Esophagus (tissue), 2 donors: Measurements from ENCODE around the gene IQGAP1. TPM values are rescaled to one million over a fixed set of nuclear protein-coding genes. Genes with fewer than 3 reads are reported as not detected.
"Not testable (repeated sequence)": the region's sequence is repeated elsewhere in the genome, so short reads cannot be mapped to it uniquely, and the experiment has no call there.

Experiments used
- H3K27ac ChIP-seq, 2 donors: one replicate each; pipeline ENCODE4 v1.5.1; 2013; ENCODE audit warnings: low read depth in 2 of 2, mild to moderate bottlenecking in 2 of 2, inconsistent platforms in 1 of 2, low read length in 1 of 2, moderate library complexity in 1 of 2
- H3K27me3 ChIP-seq, 2 donors: one replicate each; pipeline ENCODE4 v1.6.1; 2013; ENCODE audit warnings: low read length in 2 of 2, control low read depth in 1 of 2, mild to moderate bottlenecking in 1 of 2; ENCODE audit not compliant: insufficient read depth in 2 of 2, control insufficient read depth in 1 of 2
- H3K36me3 ChIP-seq, 2 donors: one replicate each; pipeline ENCODE4 v1.6.1; 2013; ENCODE audit warnings: low read length in 1 of 2; ENCODE audit not compliant: control insufficient read depth in 2 of 2, insufficient read depth in 2 of 2
- H3K4me1 ChIP-seq, 2 donors: one replicate each; pipeline ENCODE4 v1.6.1; 2013; ENCODE audit warnings: low read length in 1 of 2; ENCODE audit not compliant: control insufficient read depth in 2 of 2, insufficient read depth in 2 of 2
- H3K4me3 ChIP-seq, 2 donors: one replicate each; pipeline ENCODE4 v1.5.1; 2013; ENCODE audit warnings: low read length in 2 of 2, mild to moderate bottlenecking in 2 of 2, low read depth in 1 of 2, moderate library complexity in 1 of 2
- H3K9me3 ChIP-seq, 2 donors: one replicate each; pipeline ENCODE4 v1.6.1; 2013; ENCODE audit warnings: mild to moderate bottlenecking in 2 of 2, low read depth in 1 of 2, low read length in 1 of 2, moderate library complexity in 1 of 2; ENCODE audit not compliant: control insufficient read depth in 2 of 2, insufficient read depth in 1 of 2
- WGBS, 2 donors: extraction: QIAGEN DNeasy Blood & Tissue Kit; methylation state at CpG; one replicate each; pipeline ENCODE4 v1.1.7; 2013; 5-methylcytosine and 5-hydroxymethylcytosine counted together
- polyA plus RNA-seq, 2 donors: library from polyadenylated mRNA; stranded (reverse); fragments of 200-250 nt; gene quantifications; one replicate each; pipeline ENCODE4 v1.2.3, GENCODE V29; 2013
- donor health status: healthy with polysubstance abuse.
- donor health status: Bipolar disorder and iron deficiency.

Gene IQGAP1, protein sequence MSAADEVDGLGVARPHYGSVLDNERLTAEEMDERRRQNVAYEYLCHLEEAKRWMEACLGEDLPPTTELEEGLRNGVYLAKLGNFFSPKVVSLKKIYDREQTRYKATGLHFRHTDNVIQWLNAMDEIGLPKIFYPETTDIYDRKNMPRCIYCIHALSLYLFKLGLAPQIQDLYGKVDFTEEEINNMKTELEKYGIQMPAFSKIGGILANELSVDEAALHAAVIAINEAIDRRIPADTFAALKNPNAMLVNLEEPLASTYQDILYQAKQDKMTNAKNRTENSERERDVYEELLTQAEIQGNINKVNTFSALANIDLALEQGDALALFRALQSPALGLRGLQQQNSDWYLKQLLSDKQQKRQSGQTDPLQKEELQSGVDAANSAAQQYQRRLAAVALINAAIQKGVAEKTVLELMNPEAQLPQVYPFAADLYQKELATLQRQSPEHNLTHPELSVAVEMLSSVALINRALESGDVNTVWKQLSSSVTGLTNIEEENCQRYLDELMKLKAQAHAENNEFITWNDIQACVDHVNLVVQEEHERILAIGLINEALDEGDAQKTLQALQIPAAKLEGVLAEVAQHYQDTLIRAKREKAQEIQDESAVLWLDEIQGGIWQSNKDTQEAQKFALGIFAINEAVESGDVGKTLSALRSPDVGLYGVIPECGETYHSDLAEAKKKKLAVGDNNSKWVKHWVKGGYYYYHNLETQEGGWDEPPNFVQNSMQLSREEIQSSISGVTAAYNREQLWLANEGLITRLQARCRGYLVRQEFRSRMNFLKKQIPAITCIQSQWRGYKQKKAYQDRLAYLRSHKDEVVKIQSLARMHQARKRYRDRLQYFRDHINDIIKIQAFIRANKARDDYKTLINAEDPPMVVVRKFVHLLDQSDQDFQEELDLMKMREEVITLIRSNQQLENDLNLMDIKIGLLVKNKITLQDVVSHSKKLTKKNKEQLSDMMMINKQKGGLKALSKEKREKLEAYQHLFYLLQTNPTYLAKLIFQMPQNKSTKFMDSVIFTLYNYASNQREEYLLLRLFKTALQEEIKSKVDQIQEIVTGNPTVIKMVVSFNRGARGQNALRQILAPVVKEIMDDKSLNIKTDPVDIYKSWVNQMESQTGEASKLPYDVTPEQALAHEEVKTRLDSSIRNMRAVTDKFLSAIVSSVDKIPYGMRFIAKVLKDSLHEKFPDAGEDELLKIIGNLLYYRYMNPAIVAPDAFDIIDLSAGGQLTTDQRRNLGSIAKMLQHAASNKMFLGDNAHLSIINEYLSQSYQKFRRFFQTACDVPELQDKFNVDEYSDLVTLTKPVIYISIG (N-terminal part only)
- 100 to 1,000 TPM in 1 of 2 donors, 10 to 100 TPM in 1; 68.4 to 106 TPM for polyA plus RNA-seq

DNA sequence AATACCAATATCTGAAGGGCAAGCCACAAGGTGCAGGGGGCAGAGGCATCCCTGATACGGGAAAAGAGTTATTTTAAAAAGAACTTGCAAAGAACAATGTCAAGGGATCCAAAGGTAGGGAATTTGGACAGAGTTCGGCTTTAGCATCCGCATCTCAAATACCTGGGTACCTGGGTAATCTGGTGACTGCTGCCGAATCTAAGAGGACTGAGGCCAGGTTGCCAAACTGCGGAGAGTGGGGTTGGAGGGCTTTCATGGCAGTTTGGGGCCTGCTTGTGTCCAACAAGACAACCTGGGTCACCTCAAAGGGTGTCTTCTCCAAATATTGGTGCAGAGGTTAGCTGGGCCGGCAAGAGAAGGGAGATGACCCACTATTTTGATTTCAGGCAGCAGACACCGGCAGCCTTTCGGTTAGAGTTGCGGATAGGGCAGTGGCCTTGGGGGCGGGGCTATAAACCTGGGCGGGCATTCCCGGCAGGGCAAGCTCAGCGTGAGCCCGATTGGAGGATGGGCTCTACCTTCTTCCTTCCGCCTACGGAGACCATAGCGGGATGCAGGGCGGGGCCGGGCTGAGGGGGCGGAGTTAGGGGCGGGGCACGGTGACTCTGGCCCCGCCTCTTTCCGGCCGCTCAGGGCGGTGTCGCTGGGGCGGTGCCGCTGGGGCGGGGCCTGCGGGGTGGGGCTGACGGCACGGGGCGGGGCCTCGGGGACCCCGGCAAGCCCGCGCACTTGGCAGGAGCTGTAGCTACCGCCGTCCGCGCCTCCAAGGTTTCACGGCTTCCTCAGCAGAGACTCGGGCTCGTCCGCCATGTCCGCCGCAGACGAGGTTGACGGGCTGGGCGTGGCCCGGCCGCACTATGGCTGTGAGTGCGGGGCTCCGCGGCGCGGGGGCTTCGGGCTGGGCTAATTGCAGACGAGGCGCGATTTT is at the start of gene IQGAP1:
Gene IQGAP1 (plus strand): TSS at position 709 of the 928 bp plus-strand sequence. CDS start 100 bp downstream, at position 809.
- Histone ChIP-seq H3K27me3 (no peaks in the 10 kb centered on the region), H3K9me3 (no peaks in the 10 kb centered on the region), H3K4me1 (peaks cover 3 to 4% of the 10 kb centered on the region in 2 donors), H3K4me3 (peak within 1 kb of the TSS; percentile 65 to 79), H3K27ac (peak within 1 kb of the TSS; percentile 97 to 98), H3K36me3 (peaks cover 0 to 2% of the 10 kb centered on the region in 2 donors)
- WGBS, 2 donors, result 4 to 5% methylated on average over 58 to 62 of the region's 62 CpGs

DNA sequence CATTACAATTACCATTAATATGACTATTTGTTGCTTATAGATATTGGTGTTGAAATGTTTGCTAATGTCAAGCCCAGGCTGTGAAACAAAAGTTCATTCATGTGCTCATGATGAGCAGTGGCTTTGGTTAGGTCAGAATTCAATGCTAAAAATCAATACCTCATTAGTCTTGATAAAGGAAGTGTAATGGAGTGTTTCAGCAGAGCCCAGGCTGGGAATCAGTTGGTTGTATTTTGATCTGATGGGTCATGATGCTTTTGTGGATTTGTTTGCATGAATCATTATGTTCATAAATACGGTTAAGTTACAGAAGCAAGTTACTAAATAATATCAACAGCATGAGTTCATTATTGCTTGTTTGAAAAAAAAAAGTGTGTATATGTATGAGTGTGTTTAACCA is 49.5 kb upstream of the IQGAP1 start:
- no peaks in the 10 kb centered on the region for H3K9me3 ChIP-seq
- WGBS, 2 donors, result 66 to 84% methylated on average over 1 of the region's 1 CpG
- H3K27me3 ChIP-seq, result no peaks in the 10 kb centered on the region
- H3K36me3 ChIP-seq, result no peaks in the 10 kb centered on the region
- peaks cover 0 to 6% of the 10 kb centered on the region in 2 donors for H3K4me1 ChIP-seq
- H3K4me3 ChIP-seq, result no peak overlapping the region
- H3K27ac ChIP-seq, result no peak overlapping the region

DNA sequence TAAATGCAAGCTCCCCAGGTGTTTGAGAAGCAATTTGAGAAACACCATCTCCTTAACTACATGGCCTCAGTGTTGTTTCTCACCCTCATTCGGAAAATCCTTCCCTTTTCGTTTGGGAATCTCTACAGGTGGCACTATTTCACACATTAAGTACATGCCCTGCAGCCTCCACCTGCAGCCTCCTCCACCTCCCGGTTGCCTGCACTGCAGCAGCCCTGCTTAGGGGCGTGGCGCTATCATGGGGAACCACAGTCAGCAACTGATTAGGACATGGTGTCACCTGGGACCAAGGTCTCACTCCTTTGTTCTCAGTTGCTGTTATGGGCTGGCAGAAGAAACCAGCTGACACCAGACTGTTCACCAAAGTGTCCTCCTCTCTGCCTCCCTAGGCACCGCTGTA is 47.7 kb upstream of the IQGAP1 start:
- no peaks in the 10 kb centered on the region for H3K9me3 ChIP-seq
- H3K27me3 ChIP-seq, result no peaks in the 10 kb centered on the region
- 70 to 74% methylated on average over 6 of the region's 6 CpGs for WGBS, 2 donors
- H3K36me3 ChIP-seq, result no peaks in the 10 kb centered on the region
- no peak overlapping the region for H3K27ac ChIP-seq
- no peak overlapping the region for H3K4me3 ChIP-seq
- peaks cover 0 to 6% of the 10 kb centered on the region in 2 donors for H3K4me1 ChIP-seq

DNA sequence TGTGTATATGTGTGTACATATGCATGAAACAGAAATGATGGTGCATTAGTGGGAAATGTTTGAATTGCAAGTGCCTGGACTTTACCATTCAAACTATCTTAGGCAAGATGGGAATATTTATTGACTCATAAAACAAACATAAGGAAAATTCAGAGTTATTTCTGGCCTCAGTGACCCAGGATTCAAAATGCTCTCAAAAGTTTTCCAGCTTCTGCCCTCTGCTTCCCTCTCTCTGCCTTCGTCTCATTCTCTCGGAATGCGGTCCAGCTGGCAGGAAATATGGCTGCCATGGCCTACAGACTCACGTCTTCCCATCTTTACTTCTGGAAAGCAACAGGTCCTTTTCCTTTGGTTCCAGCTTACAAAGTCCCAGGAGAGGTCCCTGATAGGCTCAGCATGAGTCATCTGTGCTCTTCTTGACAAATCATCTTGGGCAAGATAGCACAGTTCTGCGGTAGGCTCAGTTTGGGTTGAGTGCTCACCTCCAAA is 44.7 kb upstream of the IQGAP1 start:
- no peaks in the 10 kb centered on the region for H3K27me3 ChIP-seq
- whole genome bisulfite sequencing, 2 donors, result 82 to 84% methylated on average over 5 of the region's 5 CpGs
- no peak overlapping the region for H3K27ac ChIP-seq
- no peak overlapping the region for H3K4me3 ChIP-seq
- H3K36me3 ChIP-seq, result no peaks in the 10 kb centered on the region
- H3K9me3 ChIP-seq, result no peaks in the 10 kb centered on the region
- H3K4me1 ChIP-seq, result no peaks in the 10 kb centered on the region

DNA sequence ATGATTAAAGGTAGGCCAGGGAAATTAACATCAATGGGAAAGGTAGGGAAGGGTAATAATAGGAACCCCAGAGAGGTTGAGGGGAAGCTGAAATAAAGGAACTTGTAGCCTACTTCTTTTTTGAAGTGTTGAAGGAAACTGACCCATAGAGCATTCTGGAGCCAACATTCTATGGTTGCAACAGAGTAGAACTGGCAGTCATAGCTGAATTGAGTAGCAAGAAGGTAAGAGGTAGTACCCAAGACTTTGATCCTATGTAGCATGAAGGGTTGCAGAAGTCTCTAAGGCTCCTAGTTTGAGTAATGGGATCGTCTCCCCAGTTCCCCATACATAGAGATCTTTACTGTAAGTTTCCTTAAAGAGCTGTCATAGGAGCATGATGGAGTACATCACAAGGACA is 43.4 kb upstream of the IQGAP1 start:
- H3K9me3 ChIP-seq, result no peaks in the 10 kb centered on the region
- WGBS, 2 donors, result 87 to 91% methylated on average over 1 of the region's 1 CpG
- peaks cover 0 to 2% of the 10 kb centered on the region in 2 donors for H3K4me1 ChIP-seq
- H3K36me3 ChIP-seq, result no peaks in the 10 kb centered on the region
- H3K27ac ChIP-seq, result no peak overlapping the region
- no peak overlapping the region for H3K4me3 ChIP-seq
- no peaks in the 10 kb centered on the region for H3K27me3 ChIP-seq

DNA sequence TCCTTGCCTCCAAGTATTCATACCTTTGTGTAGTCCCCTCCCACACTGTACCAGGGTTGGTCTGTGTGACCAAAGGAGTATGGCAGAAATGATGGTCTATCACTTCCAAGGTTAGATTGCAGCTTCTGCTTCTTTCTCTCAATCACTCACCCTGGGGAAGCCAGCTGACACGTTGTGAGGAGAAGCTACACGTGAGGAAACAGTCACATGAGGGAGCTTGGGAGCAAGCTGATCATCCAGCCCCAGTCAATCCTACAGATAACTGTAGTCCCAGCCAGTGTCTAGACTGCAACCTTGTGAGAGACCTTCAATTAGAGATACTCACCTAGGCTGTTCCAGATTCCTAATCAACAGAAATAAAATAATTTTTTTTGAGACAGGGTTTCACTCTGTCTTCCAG is 42.2 kb upstream of the IQGAP1 start:
- H3K27me3 ChIP-seq, result no peaks in the 10 kb centered on the region
- WGBS, 2 donors, result 40 to 42% methylated on average over 2 of the region's 2 CpGs
- peaks cover 0 to 2% of the 10 kb centered on the region in 2 donors for H3K4me1 ChIP-seq
- no peaks in the 10 kb centered on the region for H3K9me3 ChIP-seq
- H3K4me3 ChIP-seq, result no peak overlapping the region
- H3K36me3 ChIP-seq, result no peaks in the 10 kb centered on the region
- H3K27ac ChIP-seq, result no peak overlapping the region

DNA sequence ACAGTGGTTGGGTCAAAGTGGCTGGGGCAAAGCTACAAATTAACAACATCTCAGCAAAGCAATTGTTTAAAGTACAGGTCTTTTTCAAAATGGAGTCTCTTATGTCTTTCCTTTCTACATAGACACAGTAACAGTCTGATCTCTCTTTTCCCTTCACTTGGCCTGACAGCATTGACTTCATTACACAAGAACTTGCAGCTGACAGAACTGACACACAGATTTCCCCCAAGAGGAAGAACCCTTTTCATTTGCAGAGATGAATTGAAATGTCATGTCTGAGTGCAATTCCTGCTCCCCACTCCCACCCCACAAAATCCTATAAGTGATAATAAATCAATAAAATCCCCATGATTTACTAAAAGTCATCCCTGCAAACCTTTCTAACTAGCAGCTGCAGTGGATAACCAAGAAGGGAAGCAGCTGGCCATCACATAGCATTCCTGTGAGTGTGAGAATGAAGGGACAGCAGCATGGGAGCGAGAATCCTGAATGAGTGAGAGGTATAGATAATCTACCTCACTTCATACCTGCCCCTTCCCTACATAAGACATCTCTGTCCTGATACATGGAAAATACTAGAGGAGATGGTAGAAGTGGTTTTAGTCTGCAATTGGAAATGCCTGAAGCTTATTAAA is 40.5 kb upstream of the IQGAP1 start:
- H3K9me3 ChIP-seq, H3K36me3 ChIP-seq, H3K4me1 ChIP-seq, H3K4me3 ChIP-seq, H3K27me3 ChIP-seq, H3K27ac ChIP-seq: not testable (repeated sequence)
- 100% methylated on average over 1 of the region's 1 CpG for WGBS, 2 donors

DNA sequence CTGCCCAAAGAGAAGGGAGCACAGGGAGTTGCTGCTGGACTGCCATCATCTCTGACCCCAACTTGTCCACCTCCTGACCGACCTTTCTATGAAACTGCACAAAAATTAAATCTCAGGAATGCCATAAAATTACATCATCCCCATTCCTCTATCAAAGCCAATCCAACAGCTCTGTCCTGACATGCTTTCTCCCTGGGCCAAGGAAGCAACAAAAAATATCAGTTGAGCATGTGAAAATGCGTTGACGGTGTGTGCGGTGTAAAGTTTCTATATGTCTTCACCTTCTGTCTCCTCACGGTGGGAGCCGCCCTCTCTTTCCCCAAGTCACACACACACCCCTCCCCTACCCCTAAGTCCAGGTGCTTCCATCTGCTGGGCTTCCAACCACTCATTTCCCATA is 39.6 kb upstream of the IQGAP1 start:
- Histone ChIP-seq H3K36me3 (no peaks in the 10 kb centered on the region), H3K27me3 (no peaks in the 10 kb centered on the region), H3K4me1 (peaks cover 0 to 6% of the 10 kb centered on the region in 2 donors), H3K9me3 (no peaks in the 10 kb centered on the region), H3K27ac (no peak overlapping the region), H3K4me3 (no peak overlapping the region)
- WGBS, 2 donors, result 58 to 64% methylated on average over 6 of the region's 6 CpGs
